ENCODE results near the gene GPR26. TPM values are rescaled to one million over a fixed set of nuclear protein-coding genes. Genes with fewer than 3 reads are reported as not detected.

GPR26 gene
- total and polyA plus RNA-seq, 4 donors = 1.8 to 7.6 (median 6.2) TPM

GRCh38 chr10:123743441-123744223, 77.5 kb downstream of the GPR26 start:
- no peaks in the 10 kb centered on the region for H3K9me3 ChIP-seq (ENCODE audit: control insufficient read depth, insufficient read depth, low read length)
- 80% methylated on average over 10 of the region's 13 CpGs for WGBS (ENCODE audit: insufficient coverage)
- DNase-seq (ENCODE audit: low read depth in 4 of 6, low spot score in 6 of 6) = no peak
- H3K27me3 ChIP-seq (ENCODE audit: control insufficient read depth, insufficient read depth, low read length) = no peaks in the 10 kb centered on the region
- H3K4me3 ChIP-seq (ENCODE audit: low read depth, low read length) = no peak overlapping the region
- H3K27ac ChIP-seq (ENCODE audit: low read depth, low read length) = no peak overlapping the region
- H3K36me3 ChIP-seq (ENCODE audit: control insufficient read depth, insufficient read depth, low read length) = no peaks in the 10 kb centered on the region
- peaks cover 25% of the 10 kb centered on the region for H3K4me1 ChIP-seq (ENCODE audit: control insufficient read depth, insufficient read depth, low read length)

- H3K9me3 ChIP-seq (ENCODE audit: control insufficient read depth, insufficient read depth, low read length) = no peaks in the 10 kb centered on the region
- H3K4me3 ChIP-seq (ENCODE audit: low read depth, low read length) = no peak overlapping the region
- DNase-seq (ENCODE audit: low read depth in 4 of 6, low spot score in 6 of 6) = no peak
- H3K4me1 ChIP-seq (ENCODE audit: control insufficient read depth, insufficient read depth, low read length) = peaks cover 25% of the 10 kb centered on the region
- no peak overlapping the region for H3K27ac ChIP-seq (ENCODE audit: low read depth, low read length)
- H3K27me3 ChIP-seq (ENCODE audit: control insufficient read depth, insufficient read depth, low read length) = no peaks in the 10 kb centered on the region
- WGBS (ENCODE audit: insufficient coverage) = 93% methylated on average over 5 of the region's 6 CpGs
- H3K36me3 ChIP-seq (ENCODE audit: control insufficient read depth, insufficient read depth, low read length) = no peaks in the 10 kb centered on the region
These were observed 78.0 kb downstream of the GPR26 start for GRCh38 chr10:123744224-123744536.

Other genes starting within 250 kb of the GPR26 start
- 10 to 100 TPM; 12.7 to 29.3 TPM for gene CPXM2, start 225.5 kb downstream of the GPR26 start, total RNA-seq
- 10 to 100 TPM; 22.6 to 27.5 TPM for gene CPXM2, start 225.5 kb downstream of the GPR26 start, polyA plus RNA-seq (ENCODE audit: insufficient read length in 2 of 2)